Aorta (tissue), 5 donors: ENCODE measurements around the gene MAPK8IP3. TPM values are rescaled to one million over a fixed set of nuclear protein-coding genes. Genes with fewer than 3 reads are reported as not detected.
"Not testable (repeated sequence)": the region's sequence is repeated elsewhere in the genome, so short reads cannot be mapped to it uniquely, and the experiment has no call there.

Experiments used
- ATAC-seq: fragments of 200-7000 bp; cut with Tn5 transposase; one replicate; pipeline ENCODE4 v1.9.1; 2022; ENCODE audit warnings: moderate library complexity; ENCODE audit not compliant: low FRiP score
- DNase-seq, 2 donors: peaks; one replicate each; pipeline ENCODE4 v3.0.0-alpha.2; 2020
- H3K27ac ChIP-seq, 2 donors: one replicate each; pipeline ENCODE4 v1.5.1; 2013; ENCODE audit warnings: low read length in 2 of 2, mild to moderate bottlenecking in 2 of 2, moderate library complexity in 2 of 2, control low read depth in 1 of 2, inconsistent platforms in 1 of 2, low read depth in 1 of 2
- H3K27me3 ChIP-seq, 2 donors: one replicate each; pipeline ENCODE4 v1.6.1; 2013; ENCODE audit warnings: control low read depth in 1 of 2, low read length in 1 of 2, mild to moderate bottlenecking in 1 of 2, moderate library complexity in 1 of 2; ENCODE audit not compliant: insufficient read depth in 2 of 2, control insufficient read depth in 1 of 2
- H3K36me3 ChIP-seq, 2 donors: one replicate each; pipeline ENCODE4 v1.6.1; 2013; ENCODE audit warnings: control low read depth in 1 of 2, low read length in 1 of 2, mild to moderate bottlenecking in 1 of 2; ENCODE audit not compliant: insufficient read depth in 2 of 2, control insufficient read depth in 1 of 2
- H3K4me1 ChIP-seq, 2 donors: one replicate each; pipeline ENCODE4 v1.6.1; 2013; ENCODE audit warnings: low read length in 2 of 2, control low read depth in 1 of 2, mild to moderate bottlenecking in 1 of 2, moderate library complexity in 1 of 2; ENCODE audit not compliant: insufficient read depth in 2 of 2, control insufficient read depth in 1 of 2
- H3K4me3 ChIP-seq, 2 donors: one replicate each; pipeline ENCODE4 v1.5.1; 2013; ENCODE audit warnings: low read length in 2 of 2, control low read depth in 1 of 2, mild to moderate bottlenecking in 1 of 2
- H3K9me3 ChIP-seq: one replicate; pipeline ENCODE4 v1.6.1; 2013; ENCODE audit warnings: mild to moderate bottlenecking, low read length; ENCODE audit not compliant: control insufficient read depth
- WGBS, 2 donors: extraction: QIAGEN DNeasy Blood & Tissue Kit; methylation state at CpG; one replicate each; pipeline ENCODE4 v1.1.7; 2013; 5-methylcytosine and 5-hydroxymethylcytosine counted together
- intact Hi-C, 2 donors: fragments of 100-400 bp; cut with DNase I; formaldehyde crosslinking; loops; one replicate each; pipeline versions ENCODE4 v1.14.2 to v1.15.0; 2022
- polyA plus RNA-seq, 2 donors: library from polyadenylated mRNA; stranded (reverse); fragments of 200-250 nt; gene quantifications; one replicate each; pipeline ENCODE4 v1.2.3, GENCODE V29; 2013
- total RNA-seq, 2 donors: library from RNA; stranded (reverse); fragmentation: NEBNext Ultra II Directional; extraction: Animal tissue kit (Norgen Biotek cat#: 25700); gene quantifications; one replicate each; pipeline ENCODE4 v1.2.1, GENCODE V29; 2021
- donor health status: healthy with polysubstance abuse.
- donor health status: Bipolar disorder and iron deficiency.
- donor health status: DM: no; HTN: no; CAD: no.
- donor health status: DM: no; HTN: no; CAD: no.
- donor health status: DM: yes; HTN: yes; CAD: no.

Gene MAPK8IP3
- total and polyA plus RNA-seq, 4 donors: 20.8 to 122 (median 84.2) TPM

- Histone ChIP-seq H3K4me1 (no peaks in the 10 kb centered on the region), H3K4me3 (no peak overlapping the region), H3K9me3 (peaks cover 2% of the 10 kb centered on the region), H3K27me3 (no peaks in the 10 kb centered on the region), H3K27ac (no peak overlapping the region), H3K36me3 (no peaks in the 10 kb centered on the region)
- 80% methylated on average over 32 of the region's 32 CpGs for WGBS, 2 donors
- ATAC-seq (no peak), DNase-seq (peak in 1 of 2 donors; percentile 66)
- intact Hi-C loops: no loop called here
Observed at GRCh38 chr16:1794908-1795666, 89.1 kb downstream of the MAPK8IP3 start.

- H3K9me3 ChIP-seq, H3K36me3 ChIP-seq, H3K4me1 ChIP-seq, H3K27me3 ChIP-seq, H3K27ac ChIP-seq, DNase-seq, H3K4me3 ChIP-seq, ATAC-seq, intact Hi-C loops: not testable (repeated sequence)
- WGBS, 2 donors: 71 to 86% methylated on average over 5 of the region's 5 CpGs
Observed at GRCh38 chr16:1799263-1799662, 93.3 kb downstream of the MAPK8IP3 start.

- H3K36me3 ChIP-seq: no peaks in the 10 kb centered on the region
- 84 to 85% methylated on average over 10 of the region's 10 CpGs for WGBS, 2 donors
- no peaks in the 10 kb centered on the region for H3K4me1 ChIP-seq
- ATAC-seq (no peak), DNase-seq (no peak)
- no peak overlapping the region for H3K4me3 ChIP-seq
- H3K9me3 ChIP-seq: peaks cover 2% of the 10 kb centered on the region
- H3K27ac ChIP-seq: no peak overlapping the region
- H3K27me3 ChIP-seq: no peaks in the 10 kb centered on the region
- intact Hi-C loops: no loop called here
Observed at GRCh38 chr16:1800701-1801100, 94.7 kb downstream of the MAPK8IP3 start.

GRCh38 chr16:1807626-1808025, 101.6 kb downstream of the MAPK8IP3 start:
- 85 to 91% methylated on average over 10 of the region's 10 CpGs for WGBS, 2 donors
- peaks cover 0 to 2% of the 10 kb centered on the region in 2 donors for H3K36me3 ChIP-seq
- H3K27ac ChIP-seq: no peak overlapping the region
- no peak overlapping the region for H3K4me3 ChIP-seq
- no peaks in the 10 kb centered on the region for H3K4me1 ChIP-seq
- DNase-seq: no peak
- intact Hi-C loops: no loop called here
- no peaks in the 10 kb centered on the region for H3K27me3 ChIP-seq
- ATAC-seq: no peak
- no peaks in the 10 kb centered on the region for H3K9me3 ChIP-seq

- H3K27ac ChIP-seq: no peak overlapping the region
- H3K27me3 ChIP-seq: no peaks in the 10 kb centered on the region
- H3K36me3 ChIP-seq: peaks cover 0 to 2% of the 10 kb centered on the region in 2 donors
- no peaks in the 10 kb centered on the region for H3K9me3 ChIP-seq
- WGBS, 2 donors: 79 to 88% methylated on average over 18 of the region's 18 CpGs
- ATAC-seq: no peak
- H3K4me1 ChIP-seq: no peaks in the 10 kb centered on the region
- no peak overlapping the region for H3K4me3 ChIP-seq
- intact Hi-C loops: no loop called here
- no peak for DNase-seq
Observed at GRCh38 chr16:1808691-1809090, 102.7 kb downstream of the MAPK8IP3 start.

DNA sequence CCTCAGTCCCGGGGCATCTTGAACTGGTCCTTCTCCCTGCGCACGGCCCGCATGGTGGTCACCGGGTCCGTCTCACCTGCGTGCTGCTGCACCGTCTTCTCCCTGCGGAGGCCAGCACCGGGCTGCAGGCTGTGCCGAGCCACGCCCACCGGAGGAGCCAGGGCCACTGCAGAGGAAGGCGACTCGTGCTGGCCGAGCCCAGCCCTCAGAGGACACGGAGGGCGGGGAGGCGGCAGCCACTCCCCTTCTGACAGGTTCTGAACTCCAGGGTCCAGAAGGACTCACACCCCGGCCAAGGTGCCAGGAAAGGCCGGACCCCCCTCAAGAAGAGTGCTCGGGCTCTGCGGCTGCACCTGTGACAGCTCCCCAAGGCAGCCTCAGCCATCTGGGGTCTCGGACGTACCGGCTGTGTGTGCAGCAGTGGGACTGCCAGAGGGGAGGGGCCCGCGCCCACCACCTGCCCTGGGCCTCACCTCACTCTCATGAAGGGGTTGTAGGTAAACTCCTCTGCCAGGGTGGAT, 103.3 kb downstream of the MAPK8IP3 start:
- Histone ChIP-seq H3K27ac (no peak overlapping the region), H3K27me3 (no peaks in the 10 kb centered on the region), H3K4me3 (no peak overlapping the region), H3K9me3 (no peaks in the 10 kb centered on the region), H3K4me1 (no peaks in the 10 kb centered on the region), H3K36me3 (peaks cover 0 to 2% of the 10 kb centered on the region in 2 donors)
- ATAC-seq (peak; percentile 46), DNase-seq (peak in 1 of 2 donors; percentile 58)
- 62 to 76% methylated on average over 28 of the region's 28 CpGs for WGBS, 2 donors
- intact Hi-C loops: no loop called here

DNA sequence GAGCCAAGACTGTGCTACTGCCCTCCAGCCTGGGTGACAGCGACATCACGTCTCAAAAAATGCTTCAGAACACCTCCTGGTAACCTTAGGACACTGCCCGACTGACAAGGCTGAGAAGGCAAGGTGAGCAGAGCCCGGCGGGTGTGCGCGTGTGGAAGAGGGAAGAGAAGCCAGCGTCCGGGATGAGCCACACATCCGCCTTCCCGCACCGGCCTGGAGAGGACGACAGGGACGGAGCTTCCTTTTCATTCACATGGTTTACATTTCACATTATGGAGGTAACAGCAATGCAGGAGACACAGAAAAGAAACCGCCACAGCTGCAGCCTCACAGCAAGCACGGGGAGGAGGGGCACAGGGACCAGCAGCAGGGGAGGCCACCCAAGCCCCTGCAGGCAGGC, 104.1 kb downstream of the MAPK8IP3 start:
- intact Hi-C loops: no loop called here
- Histone ChIP-seq H3K9me3 (no peaks in the 10 kb centered on the region), H3K36me3 (peaks cover 0 to 2% of the 10 kb centered on the region in 2 donors), H3K27ac (no peak overlapping the region), H3K4me3 (no peak overlapping the region), H3K27me3 (no peaks in the 10 kb centered on the region), H3K4me1 (no peaks in the 10 kb centered on the region)
- WGBS, 2 donors: 91 to 93% methylated on average over 15 to 16 of the region's 16 CpGs
- ATAC-seq (no peak), DNase-seq (no peak)

GRCh38 chr16:1810536-1810935, 104.5 kb downstream of the MAPK8IP3 start:
- no peaks in the 10 kb centered on the region for H3K27me3 ChIP-seq
- peaks cover 0 to 2% of the 10 kb centered on the region in 2 donors for H3K36me3 ChIP-seq
- intact Hi-C loops: no loop called here
- H3K4me1 ChIP-seq: no peaks in the 10 kb centered on the region
- WGBS, 2 donors: 91 to 94% methylated on average over 15 to 16 of the region's 16 CpGs
- H3K4me3 ChIP-seq: no peak overlapping the region
- no peaks in the 10 kb centered on the region for H3K9me3 ChIP-seq
- ATAC-seq (no peak), DNase-seq (no peak)
- no peak overlapping the region for H3K27ac ChIP-seq

- H3K36me3 ChIP-seq: peaks cover 0 to 8% of the 10 kb centered on the region in 2 donors
- no peak for DNase-seq
- 29 to 30% methylated on average over 17 of the region's 17 CpGs for WGBS, 2 donors
- H3K27me3 ChIP-seq: no peaks in the 10 kb centered on the region
- H3K4me1 ChIP-seq: no peaks in the 10 kb centered on the region
- intact Hi-C loops: no loop called here
- H3K27ac ChIP-seq: no peak overlapping the region
- no peaks in the 10 kb centered on the region for H3K9me3 ChIP-seq
- ATAC-seq: peak; percentile 58
- H3K4me3 ChIP-seq: no peak overlapping the region
Observed at GRCh38 chr16:1812732-1813163, 106.8 kb downstream of the MAPK8IP3 start.
